Progenitor cell of endocrine pancreas (in vitro differentiated cells): ENCODE results near the gene SNTG2. TPM values are rescaled to one million over a fixed set of nuclear protein-coding genes. Genes with fewer than 3 reads are reported as not detected.

Source experiments
- DNase-seq: peaks from one replicate; pipeline ENCODE4 v3.0.0; 2021; ENCODE audit warnings: low spot score; ENCODE audit not compliant: unreplicated experiment
- H3K27ac Mint-ChIP-seq: 2 replicates; pipeline ENCODE4 v1.8.0; 2021; ENCODE audit warnings: mild to moderate bottlenecking, moderate library complexity, mixed read lengths
- H3K27me3 Mint-ChIP-seq: 2 replicates; pipeline ENCODE4 v1.8.0; 2021; ENCODE audit warnings: mixed read lengths
- H3K36me3 Mint-ChIP-seq: 2 replicates; pipeline ENCODE4 v1.8.0; 2022; ENCODE audit warnings: mixed read lengths; ENCODE audit not compliant: insufficient read depth
- H3K4me1 Mint-ChIP-seq: 2 replicates; pipeline ENCODE4 v1.8.0; 2021; ENCODE audit warnings: low read depth, mixed read lengths
- H3K4me3 Mint-ChIP-seq: 2 replicates; pipeline ENCODE4 v1.8.0; 2021; ENCODE audit warnings: low read depth, mild to moderate bottlenecking, moderate library complexity, mixed read lengths
- H3K9me3 Mint-ChIP-seq: 2 replicates; pipeline ENCODE4 v1.8.0; 2021; ENCODE audit warnings: low read depth, mixed read lengths
- CTCF ChIP-seq: fragments of 200-600 bp; sonication (generic); IDR thresholded peaks from one replicate; pipeline ENCODE4 v1.5.0; 2021; ENCODE audit warnings: antibody characterized with exemption, mild to moderate bottlenecking; ENCODE audit not compliant: unreplicated experiment
- total RNA-seq: library from RNA; stranded (reverse); gene quantifications from 2 replicates; pipeline ENCODE4 v1.2.1, GENCODE V29; 2021

Gene SNTG2
- total RNA-seq, 1 donor from 2014 or later: 0.50 TPM

DNA sequence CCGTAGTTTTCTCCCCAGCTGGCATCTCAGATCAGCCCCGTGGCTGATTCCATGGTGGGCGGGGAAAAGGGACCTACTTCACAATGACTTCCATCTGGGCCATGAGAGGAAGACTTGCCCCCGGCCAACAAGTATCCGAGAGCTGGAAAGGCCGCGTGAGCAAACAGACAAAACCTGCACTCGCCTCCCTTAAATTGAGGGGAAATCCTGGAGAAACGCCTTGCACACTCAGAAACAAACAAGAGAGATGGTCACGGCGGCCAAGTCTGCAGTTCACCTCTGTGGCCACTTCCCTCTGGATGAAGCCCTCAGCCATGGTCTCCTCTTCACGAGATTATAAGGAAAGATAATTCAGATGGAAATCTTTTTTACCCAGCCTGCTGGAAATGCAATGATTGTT lies 423.2 kb downstream of the SNTG2 start:
- no peaks in the 10 kb centered on the region for H3K9me3 Mint-ChIP-seq
- no peaks in the 10 kb centered on the region for H3K4me1 Mint-ChIP-seq
- H3K27ac Mint-ChIP-seq: no peak overlapping the region
- H3K27me3 Mint-ChIP-seq: peaks cover 2% of the 10 kb centered on the region
- DNase-seq: no peak
- no peak for TF ChIP-seq CTCF
- no peak overlapping the region for H3K4me3 Mint-ChIP-seq
- H3K36me3 Mint-ChIP-seq: no peaks in the 10 kb centered on the region

GRCh38 chr2:1374287-1374686 lies 423.6 kb downstream of the SNTG2 start:
- H3K27me3 Mint-ChIP-seq: peaks cover 2% of the 10 kb centered on the region
- H3K4me3 Mint-ChIP-seq: no peak overlapping the region
- no peak for TF ChIP-seq CTCF
- no peak for DNase-seq
- no peaks in the 10 kb centered on the region for H3K4me1 Mint-ChIP-seq
- H3K36me3 Mint-ChIP-seq: no peaks in the 10 kb centered on the region
- H3K27ac Mint-ChIP-seq: no peak overlapping the region
- H3K9me3 Mint-ChIP-seq: no peaks in the 10 kb centered on the region

- Mint-ChIP-seq H3K27me3 (peaks cover 2% of the 10 kb centered on the region), H3K36me3 (no peaks in the 10 kb centered on the region), H3K4me3 (no peak overlapping the region), H3K27ac (no peak overlapping the region), H3K4me1 (no peaks in the 10 kb centered on the region), H3K9me3 (no peaks in the 10 kb centered on the region)
- no peak for DNase-seq
- no peak for TF ChIP-seq CTCF
Observed at GRCh38 chr2:1375794-1376193, 425.1 kb downstream of the SNTG2 start.

GRCh38 chr2:1377473-1377872 lies 426.8 kb downstream of the SNTG2 start:
- H3K27me3 Mint-ChIP-seq: peaks cover 5% of the 10 kb centered on the region
- no peaks in the 10 kb centered on the region for H3K9me3 Mint-ChIP-seq
- no peak for DNase-seq
- H3K27ac Mint-ChIP-seq: peak overlapping the region; percentile 15
- no peak overlapping the region for H3K4me3 Mint-ChIP-seq
- no peaks in the 10 kb centered on the region for H3K4me1 Mint-ChIP-seq
- no peak for TF ChIP-seq CTCF
- H3K36me3 Mint-ChIP-seq: no peaks in the 10 kb centered on the region

GRCh38 chr2:1378456-1379150 lies 428.0 kb downstream of the SNTG2 start:
- peaks cover 5% of the 10 kb centered on the region for H3K27me3 Mint-ChIP-seq
- no peak for TF ChIP-seq CTCF
- no peak overlapping the region for H3K4me3 Mint-ChIP-seq
- DNase-seq: no peak
- H3K36me3 Mint-ChIP-seq: no peaks in the 10 kb centered on the region
- no peak overlapping the region for H3K27ac Mint-ChIP-seq
- peaks cover under 1% of the 10 kb centered on the region for H3K9me3 Mint-ChIP-seq
- H3K4me1 Mint-ChIP-seq: no peaks in the 10 kb centered on the region
